Measurements from ENCODE around the gene SCIN. TPM values are rescaled to one million over a fixed set of nuclear protein-coding genes. Genes with fewer than 3 reads are reported as not detected.
"Not testable (repeated sequence)": the region's sequence is repeated elsewhere in the genome, so short reads cannot be mapped to it uniquely, and the experiment has no call there.

The SCIN gene
- total RNA-seq, 1 experiment from 2014 or later = 0.22 TPM

GRCh38 chr7:12645212-12645611 lies 74.7 kb downstream of the SCIN start:
- ATAC-seq; H3K79me2 ChIP-seq (ENCODE audit: insufficient read depth, low read length); H3K4me3 ChIP-seq (replicated peaks in 1 of 2; ENCODE audit: low read depth in 1 of 2, low read length in 2 of 2); H3K9ac ChIP-seq (ENCODE audit: low read length); intact Hi-C loops (cut with micrococcal nuclease); H3K9me3 ChIP-seq (ENCODE audit: control insufficient read depth in 1 of 2, insufficient read depth in 1 of 2, low read depth in 1 of 2, low read length in 2 of 2); H3K27me3 ChIP-seq (ENCODE audit: insufficient read depth, low read length); RAD21 ChIA-PET (ENCODE audit: low non-redundant PET in 1 of 2, low total read pairs in 2 of 2, uncharacterized antibody in 2 of 2, unreplicated experiment in 2 of 2); H3K4me2 ChIP-seq (ENCODE audit: low read length); H4K20me1 ChIP-seq (ENCODE audit: insufficient read depth); CTCF ChIA-PET; POLR2A ChIA-PET; BruUV-seq (replicated peaks); H3K36me3 ChIP-seq (ENCODE audit: control insufficient read depth in 1 of 2, insufficient read depth in 2 of 2, low read length in 2 of 2); DNase-seq (ENCODE audit: low read depth, low spot score); H3K27ac ChIP-seq (ENCODE audit: low read depth, low read length); H3K9me2 ChIP-seq (ENCODE audit: insufficient read depth); H2AFZ ChIP-seq (ENCODE audit: low read depth, low read length, poor library complexity, severe bottlenecking): not testable (repeated sequence)
- peaks cover 10 to 35% of the 10 kb centered on the region in 2 experiments for H3K4me1 ChIP-seq (ENCODE audit: control insufficient read depth in 1 of 2, insufficient read depth in 2 of 2, low read length in 2 of 2)

- BruUV-seq (replicated peaks) = no TSS peak
- POLR2A ChIA-PET = no interaction called here
- no peaks in the 10 kb centered on the region for H4K20me1 ChIP-seq (ENCODE audit: insufficient read depth)
- H3K79me2 ChIP-seq (ENCODE audit: insufficient read depth, low read length) = no peaks in the 10 kb centered on the region
- intact Hi-C loops (cut with micrococcal nuclease) = no loop called here
- H3K9me2 ChIP-seq (ENCODE audit: insufficient read depth) = no peaks in the 10 kb centered on the region
- RAD21 ChIA-PET (ENCODE audit: low non-redundant PET in 1 of 2, low total read pairs in 2 of 2, uncharacterized antibody in 2 of 2, unreplicated experiment in 2 of 2) = no interaction called here
- no peak overlapping the region for H3K9ac ChIP-seq (ENCODE audit: low read length)
- no peaks in the 10 kb centered on the region for H3K9me3 ChIP-seq (ENCODE audit: control insufficient read depth in 1 of 2, insufficient read depth in 1 of 2, low read depth in 1 of 2, low read length in 2 of 2)
- H3K4me1 ChIP-seq (ENCODE audit: control insufficient read depth in 1 of 2, insufficient read depth in 2 of 2, low read length in 2 of 2) = peaks cover 10 to 35% of the 10 kb centered on the region in 2 experiments
- no peak overlapping the region for H3K27ac ChIP-seq (ENCODE audit: low read depth, low read length)
- H3K4me3 ChIP-seq (replicated peaks in 1 of 2; ENCODE audit: low read depth in 1 of 2, low read length in 2 of 2) = no peak overlapping the region
- CTCF ChIA-PET = no interaction called here
- no peaks in the 10 kb centered on the region for H3K36me3 ChIP-seq (ENCODE audit: control insufficient read depth in 1 of 2, insufficient read depth in 2 of 2, low read length in 2 of 2)
- H3K4me2 ChIP-seq (ENCODE audit: low read length) = no peak overlapping the region
- no peak for TF ChIP-seq JUND (IDR thresholded peaks at IDR 0.05)
- no peak for TF ChIP-seq EGR1 (IDR thresholded peaks at IDR 0.05; ENCODE audit: low read depth)
- no peak for TF ChIP-seq ZNF274 (IDR thresholded peaks at IDR 0.05; ENCODE audit: low read depth, low read length)
- TF ChIP-seq EZH2phosphoT487 (IDR thresholded peaks at IDR 0.05; ENCODE audit: borderline replicate concordance) = no peak
- TF ChIP-seq POLR2AphosphoS5 (IDR thresholded peaks at IDR 0.05; ENCODE audit: low read depth, low read length) = no peak
- ATAC-seq (no peak), DNase-seq (ENCODE audit: low read depth, low spot score) (no peak)
- peak overlapping the region; percentile 75 for H2AFZ ChIP-seq (ENCODE audit: low read depth, low read length, poor library complexity, severe bottlenecking)
- no peaks in the 10 kb centered on the region for H3K27me3 ChIP-seq (ENCODE audit: insufficient read depth, low read length)
These were observed 75.6 kb downstream of the SCIN start for GRCh38 chr7:12646139-12646538.

Measured in HCT116 (cell line).